Panc1 (cell line): ENCODE data around the gene KCNB1. TPM values are rescaled to one million over a fixed set of nuclear protein-coding genes. Genes with fewer than 3 reads are reported as not detected.

ENCODE experiments used
- ATAC-seq: fragments of 200-7000 bp; cut with Tn5 transposase; 2 replicates; pipeline ENCODE4 v1.9.1; 2020; ENCODE audit warnings: mild to moderate bottlenecking, moderate library complexity
- BruUV-seq: library from RNA; stranded (reverse); fragments of 400-500 nt; replicated peaks from 2 replicates; lab custom pipeline; 2021; lab: Mats Ljungman, UMichigan
- CTCF ChIA-PET: fragments of 300-600 bp; sonication (Branson Sonifier 250); formaldehyde crosslinking; loops from one replicate; lab custom pipeline; 2022; ENCODE audit warnings: antibody characterized with exemption; lab: Charles Lee
- POLR2A ChIA-PET: fragments of 300-600 bp; sonication (Branson Sonifier 250); formaldehyde crosslinking; loops from one replicate; lab custom pipeline; 2022; ENCODE audit warnings: antibody characterized with exemption; lab: Charles Lee
- DNase-seq: peaks from one replicate; pipeline ENCODE4 v3.0.0-alpha.2; 2010; ENCODE audit warnings: low read depth, low spot score
- H3K27ac ChIP-seq: 2 replicates; pipeline ENCODE4 v1.5.1; 2011; ENCODE audit warnings: mild to moderate bottlenecking, low read length, inconsistent platforms
- H3K27me3 ChIP-seq: fragments of 200-500 bp; sonication (Bioruptor generic); 2 replicates; pipeline ENCODE4 v1.6.0; 2014; ENCODE audit warnings: low read length, inconsistent platforms; ENCODE audit not compliant: control insufficient read depth, insufficient read depth
- H3K36me3 ChIP-seq: fragments of 200-500 bp; sonication (Bioruptor generic); 2 replicates; pipeline ENCODE4 v1.5.1; 2014; ENCODE audit warnings: inconsistent platforms, mild to moderate bottlenecking, low read length, moderate library complexity; ENCODE audit not compliant: control insufficient read depth, insufficient read depth
- H3K4me1 ChIP-seq: 2 replicates; pipeline ENCODE4 v1.5.1; 2011; ENCODE audit warnings: inconsistent platforms, mild to moderate bottlenecking, low read length, moderate library complexity; ENCODE audit not compliant: control insufficient read depth, insufficient read depth
- H3K4me3 ChIP-seq, 2 experiments: 2 replicates each; pipeline ENCODE4 v1.5.1; 2011 to 2012; ENCODE audit warnings: low read depth in 2 of 2, low read length in 2 of 2, mild to moderate bottlenecking in 2 of 2, inconsistent platforms in 1 of 2, moderate library complexity in 1 of 2
- H3K9me3 ChIP-seq: fragments of 200-500 bp; sonication (Bioruptor generic); 2 replicates; pipeline ENCODE4 v1.5.1; 2014; ENCODE audit warnings: low read depth, mild to moderate bottlenecking, inconsistent platforms, low read length, moderate library complexity; ENCODE audit not compliant: control insufficient read depth, insufficient read depth
- POLR2AphosphoS5 ChIP-seq: IDR thresholded peaks from 2 replicates; pipeline ENCODE4 v1.6.1; 2012; ENCODE audit warnings: mild to moderate bottlenecking, low read depth, low read length, moderate library complexity
- REST ChIP-seq, 2 experiments: IDR thresholded peaks; 2 replicates each; pipeline ENCODE4 v1.6.1; 2011 to 2012; ENCODE audit warnings: low read depth in 2 of 2, control low read depth in 1 of 2, low read length in 1 of 2, mild to moderate bottlenecking in 1 of 2, moderate library complexity in 1 of 2; ENCODE audit not compliant: insufficient read depth in 1 of 2
- SIN3A ChIP-seq: IDR thresholded peaks from 2 replicates; pipeline ENCODE4 v1.6.1; 2012; ENCODE audit warnings: low read depth, mild to moderate bottlenecking, low read length, moderate library complexity, borderline replicate concordance; ENCODE audit not compliant: insufficient read depth
- TCF7L2 ChIP-seq: IDR thresholded peaks from 2 replicates; pipeline ENCODE4 v1.6.1; 2011; ENCODE audit warnings: mild to moderate bottlenecking, low read depth, low read length, inconsistent platforms
- in situ Hi-C: cut with HindIII; loops from 2 replicates; pipeline ENCODE4 v1.10.0; 2016; ENCODE audit warnings: low sequenced_read_pairs, low pct_unique_long_range_greater_than_20kb
- intact Hi-C: fragments of 100-400 bp; cut with micrococcal nuclease; formaldehyde crosslinking; loops from one replicate; pipeline ENCODE4 v1.10.0; 2022; ENCODE audit not compliant: unreplicated experiment
- total RNA-seq: library from RNA; stranded (reverse); gene quantifications from one replicate; pipeline ENCODE4 v1.2.1, GENCODE V29; 2021; ENCODE audit not compliant: unreplicated experiment
- TF ChIP-seq, protein P1 (sequence below): fragments of 450-650 bp; IDR thresholded peaks from 2 replicates; pipeline ENCODE4 v1.5.1; 2017; ENCODE audit warnings: mild to moderate bottlenecking

KCNB1 gene
- total RNA-seq, 1 experiment from 2014 or later, result 11.1 TPM

GRCh38 chr20:49368596-49368995 lies 113.9 kb downstream of the KCNB1 start:
- CTCF ChIA-PET, result no interaction called here
- BruUV-seq, result no TSS peak
- H3K27ac ChIP-seq, result peak overlapping the region; percentile 58; the same call in 1 of the 2 replicates
- no peak for DNase-seq
- H3K9me3 ChIP-seq, result no peaks in the 10 kb centered on the region
- TF ChIP-seq SIN3A, result no peak
- intact Hi-C loops, result no loop called here
- no peaks in the 10 kb centered on the region for H3K36me3 ChIP-seq
- ATAC-seq, result no peak
- H3K27me3 ChIP-seq, result no peaks in the 10 kb centered on the region
- no peak overlapping the region for H3K4me3 ChIP-seq
- POLR2A ChIA-PET, result no interaction called here
- H3K4me1 ChIP-seq, result peaks cover 7% of the 10 kb centered on the region
- in situ Hi-C loops, result no loop called here

- no peak overlapping the region for H3K27ac ChIP-seq
- in situ Hi-C loops (no loop called here), intact Hi-C loops (no loop called here)
- no peaks in the 10 kb centered on the region for H3K27me3 ChIP-seq
- no peak for ATAC-seq
- TF ChIP-seq SIN3A (no peak), TCF7L2 (no peak), POLR2AphosphoS5 (no peak), REST (IDR thresholded peaks at IDR 0.05; ENCODE audit: insufficient read depth in 1 of 2, low read depth in 2 of 2, low read length in 1 of 2) (no peak)
- TF ChIP-seq, protein P1, sequence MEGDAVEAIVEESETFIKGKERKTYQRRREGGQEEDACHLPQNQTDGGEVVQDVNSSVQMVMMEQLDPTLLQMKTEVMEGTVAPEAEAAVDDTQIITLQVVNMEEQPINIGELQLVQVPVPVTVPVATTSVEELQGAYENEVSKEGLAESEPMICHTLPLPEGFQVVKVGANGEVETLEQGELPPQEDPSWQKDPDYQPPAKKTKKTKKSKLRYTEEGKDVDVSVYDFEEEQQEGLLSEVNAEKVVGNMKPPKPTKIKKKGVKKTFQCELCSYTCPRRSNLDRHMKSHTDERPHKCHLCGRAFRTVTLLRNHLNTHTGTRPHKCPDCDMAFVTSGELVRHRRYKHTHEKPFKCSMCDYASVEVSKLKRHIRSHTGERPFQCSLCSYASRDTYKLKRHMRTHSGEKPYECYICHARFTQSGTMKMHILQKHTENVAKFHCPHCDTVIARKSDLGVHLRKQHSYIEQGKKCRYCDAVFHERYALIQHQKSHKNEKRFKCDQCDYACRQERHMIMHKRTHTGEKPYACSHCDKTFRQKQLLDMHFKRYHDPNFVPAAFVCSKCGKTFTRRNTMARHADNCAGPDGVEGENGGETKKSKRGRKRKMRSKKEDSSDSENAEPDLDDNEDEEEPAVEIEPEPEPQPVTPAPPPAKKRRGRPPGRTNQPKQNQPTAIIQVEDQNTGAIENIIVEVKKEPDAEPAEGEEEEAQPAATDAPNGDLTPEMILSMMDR, result no peak
- H3K4me1 ChIP-seq, result peaks cover 7% of the 10 kb centered on the region
- no TSS peak for BruUV-seq
- H3K4me3 ChIP-seq, result no peak overlapping the region
- H3K9me3 ChIP-seq, result no peaks in the 10 kb centered on the region
- POLR2A ChIA-PET, result no interaction called here
- no peak for DNase-seq
- CTCF ChIA-PET, result no interaction called here
- H3K36me3 ChIP-seq, result no peaks in the 10 kb centered on the region
These were observed 115.4 kb downstream of the KCNB1 start for GRCh38 chr20:49367113-49367512.

DNA sequence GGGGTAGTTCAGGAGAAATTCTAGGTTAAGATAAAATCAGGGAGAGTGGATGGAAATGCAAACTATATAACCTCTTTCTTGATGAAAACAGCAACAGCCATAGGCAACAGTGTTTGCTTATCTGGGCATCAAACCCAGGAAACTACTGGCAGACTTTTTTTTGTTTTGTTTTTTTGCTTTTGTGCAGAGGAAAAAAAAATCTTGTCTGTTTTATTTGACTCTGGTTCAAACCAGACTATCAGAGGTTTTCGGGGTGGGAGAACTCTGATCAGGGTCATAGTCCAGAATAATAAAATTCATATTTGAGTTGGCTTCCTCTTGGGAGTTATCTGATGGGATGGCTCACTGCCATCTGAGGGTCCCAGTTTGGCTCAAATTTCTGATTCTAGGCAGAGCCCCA lies 115.8 kb downstream of the KCNB1 start:
- H3K27ac ChIP-seq, result no peak overlapping the region; the same call in 1 of the 2 replicates
- POLR2A ChIA-PET, result no interaction called here
- H3K36me3 ChIP-seq, result no peaks in the 10 kb centered on the region
- H3K4me1 ChIP-seq, result peaks cover 7% of the 10 kb centered on the region
- in situ Hi-C loops (no loop called here), intact Hi-C loops (no loop called here)
- no peak overlapping the region for H3K4me3 ChIP-seq
- ATAC-seq (no peak), DNase-seq (no peak)
- CTCF ChIA-PET, result interaction anchor here (0.7 kb wide), 1 partner anchor 50 kb away, joined by 3 read pairs; no protein-coding TSS in a partner anchor
- no peaks in the 10 kb centered on the region for H3K27me3 ChIP-seq
- H3K9me3 ChIP-seq, result no peaks in the 10 kb centered on the region
- no TSS peak for BruUV-seq
- TF ChIP-seq SIN3A (no peak), TCF7L2 (no peak), POLR2AphosphoS5 (no peak), REST (IDR thresholded peaks at IDR 0.05; ENCODE audit: insufficient read depth in 1 of 2, low read depth in 2 of 2, low read length in 1 of 2) (no peak)
- TF ChIP-seq, protein P1, result no peak
